Pons (tissue), 1 donor: ENCODE results near the gene PEX11A.

Experiments used
- DNase-seq: peaks from one replicate; pipeline ENCODE4 v3.0.0-alpha.2; 2016; ENCODE audit warnings: low spot score

The PEX11A gene

DNA sequence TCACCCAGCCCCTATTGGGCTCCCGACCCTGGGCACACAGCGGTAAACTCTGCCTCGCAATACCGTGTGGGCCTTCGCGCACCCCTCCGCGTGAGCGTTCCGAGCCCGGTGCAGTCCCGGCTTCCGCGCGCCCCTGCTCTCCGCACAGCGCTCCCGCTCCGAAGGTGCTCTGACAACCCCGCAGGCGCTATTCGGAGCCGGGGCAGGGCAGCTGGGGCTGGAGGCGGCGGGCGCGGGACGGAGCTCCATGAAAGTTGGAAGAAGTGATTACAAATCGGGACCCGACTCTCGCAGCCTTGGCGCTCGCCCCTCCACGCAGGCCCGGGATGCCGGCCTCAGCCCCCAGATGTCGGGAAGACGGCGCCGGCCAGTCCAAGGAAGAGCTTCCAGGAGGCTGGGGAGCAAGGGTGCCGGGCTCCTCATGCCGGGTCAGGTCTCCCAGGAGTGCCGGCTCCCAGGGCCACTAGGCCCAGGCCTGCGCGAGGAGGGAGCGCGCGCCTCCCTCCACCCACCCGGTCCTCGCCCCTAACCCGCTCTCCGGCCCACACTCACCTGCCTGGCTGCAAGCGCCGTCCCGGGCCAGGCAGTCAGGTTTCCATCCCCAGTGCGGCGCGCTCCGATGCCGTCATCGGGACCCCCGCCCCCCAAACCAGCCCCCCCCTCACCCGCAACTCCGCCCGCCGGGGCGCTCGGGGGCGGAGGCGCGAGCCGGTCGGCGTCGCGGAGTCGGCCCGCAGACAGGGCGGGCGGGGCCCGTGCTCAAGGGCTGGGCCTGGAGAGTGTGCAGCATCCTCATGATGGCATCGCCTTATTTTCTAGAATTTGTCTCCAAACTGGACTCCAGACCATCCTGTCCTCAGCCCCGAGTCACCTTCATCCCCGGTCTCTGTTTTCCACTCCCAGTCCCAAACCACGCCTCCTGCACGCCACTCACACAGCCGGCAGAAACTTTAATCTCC is 35.4 kb downstream of the PEX11A start, which contains the start of gene KIF7:
TSS of gene KIF7 (minus strand) at position 621 of the 959 bp plus-strand sequence. CDS start 2,537 bp downstream, outside the sequence.
- DNase-seq = no peak

DNA sequence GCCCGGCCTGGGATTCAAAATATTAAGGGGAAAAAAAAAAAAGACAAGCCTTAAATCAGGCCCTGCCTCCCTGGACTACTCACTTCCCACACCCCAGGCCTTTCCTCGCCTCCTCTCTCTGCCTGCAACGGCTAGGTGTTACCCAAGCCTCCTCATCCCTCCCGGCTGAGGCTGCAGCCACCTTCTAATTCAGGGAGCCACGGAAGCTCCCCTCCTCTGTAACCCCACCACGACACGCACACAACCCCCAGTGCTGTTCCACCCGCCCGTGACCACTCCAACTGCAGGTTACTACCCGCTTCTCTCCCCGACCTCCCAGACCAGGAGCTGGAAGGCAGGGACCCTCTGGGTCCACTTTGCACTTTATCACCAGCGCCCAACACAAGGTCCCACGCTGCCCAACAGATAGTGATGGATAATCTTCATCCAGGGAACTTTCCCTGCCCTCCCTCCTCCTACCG is 36.2 kb downstream of the PEX11A start:
- no peak for DNase-seq

DNA sequence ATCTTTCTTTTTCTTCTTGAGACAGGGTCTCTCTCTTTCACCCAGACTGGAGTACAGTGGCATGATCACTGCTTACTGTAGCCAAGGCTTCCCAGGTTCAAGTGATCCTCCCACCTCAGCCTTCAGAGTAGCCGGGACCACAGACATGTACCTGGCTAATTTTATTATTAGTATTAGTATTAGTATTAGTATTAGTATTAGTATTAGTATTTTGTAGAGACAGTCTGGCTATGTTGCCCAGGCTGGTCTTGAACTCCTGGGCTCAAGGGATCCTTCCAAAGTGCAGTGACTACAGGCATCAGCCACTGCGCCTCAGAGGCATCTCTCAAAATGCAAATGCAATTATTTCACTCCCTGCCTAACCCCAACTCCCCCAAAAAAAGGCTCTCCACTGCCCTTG is 37.0 kb downstream of the PEX11A start:
- DNase-seq = no peak

DNA sequence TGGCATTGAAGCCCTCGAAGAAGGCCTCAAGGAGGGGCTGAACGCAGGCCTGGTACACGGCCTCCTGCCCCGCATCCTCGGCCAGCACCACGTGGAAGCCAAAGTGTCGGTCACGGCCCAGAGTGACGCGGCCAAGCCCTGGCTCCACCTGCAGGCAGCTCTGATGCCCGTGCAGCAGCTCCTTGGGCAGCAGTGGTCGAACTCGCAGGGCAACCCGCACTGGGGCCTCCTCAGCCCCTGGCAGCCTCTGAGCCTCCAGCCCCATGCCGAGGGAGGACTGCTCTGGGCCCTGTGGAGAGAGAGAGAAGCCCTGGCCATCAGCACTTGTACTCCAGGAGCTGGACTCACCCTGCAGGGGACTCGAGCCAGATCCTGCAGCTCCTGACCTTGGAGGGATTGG is 37.9 kb downstream of the PEX11A start:
- no peak for DNase-seq

DNA sequence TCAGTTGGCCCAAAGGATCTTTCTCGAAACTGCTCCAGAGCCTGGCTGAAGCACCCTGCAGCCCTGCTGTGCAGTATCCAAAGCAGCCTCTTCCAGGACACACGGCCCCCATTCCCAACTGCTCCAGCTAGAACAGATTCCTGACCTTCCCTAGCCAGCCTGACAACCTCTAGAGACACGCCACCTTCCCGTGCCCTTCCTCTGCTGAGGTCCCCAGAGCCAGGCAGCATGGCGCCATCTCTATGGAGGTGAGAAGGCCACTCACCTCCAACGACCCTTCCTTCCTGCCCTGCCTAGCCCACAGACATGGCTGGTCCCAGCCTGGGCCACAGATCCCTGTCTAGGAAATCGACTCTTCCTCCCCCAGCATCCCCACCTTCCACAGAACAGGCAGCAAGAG is 38.4 kb downstream of the PEX11A start:
- no peak for DNase-seq

DNA sequence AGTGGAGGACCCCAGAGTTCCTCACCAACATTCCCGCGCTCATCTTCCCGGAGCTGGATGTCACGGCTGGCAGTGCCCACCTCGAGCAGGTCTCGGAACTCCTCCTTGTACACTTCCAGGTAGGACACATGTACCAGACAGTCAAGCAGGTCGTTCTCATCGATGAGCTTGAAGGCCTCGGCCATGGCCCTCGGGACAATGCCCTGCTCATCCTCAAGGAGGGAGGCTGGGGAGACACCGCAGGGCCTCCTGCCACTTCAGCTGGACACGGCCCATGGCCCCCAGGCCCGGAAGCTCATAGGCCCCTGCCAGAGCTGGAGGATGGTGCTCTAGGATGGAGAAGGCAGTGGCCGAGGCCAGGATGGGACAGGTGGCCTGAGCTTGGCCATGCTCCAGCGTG is 40.8 kb downstream of the PEX11A start:
- DNase-seq = no peak

DNA sequence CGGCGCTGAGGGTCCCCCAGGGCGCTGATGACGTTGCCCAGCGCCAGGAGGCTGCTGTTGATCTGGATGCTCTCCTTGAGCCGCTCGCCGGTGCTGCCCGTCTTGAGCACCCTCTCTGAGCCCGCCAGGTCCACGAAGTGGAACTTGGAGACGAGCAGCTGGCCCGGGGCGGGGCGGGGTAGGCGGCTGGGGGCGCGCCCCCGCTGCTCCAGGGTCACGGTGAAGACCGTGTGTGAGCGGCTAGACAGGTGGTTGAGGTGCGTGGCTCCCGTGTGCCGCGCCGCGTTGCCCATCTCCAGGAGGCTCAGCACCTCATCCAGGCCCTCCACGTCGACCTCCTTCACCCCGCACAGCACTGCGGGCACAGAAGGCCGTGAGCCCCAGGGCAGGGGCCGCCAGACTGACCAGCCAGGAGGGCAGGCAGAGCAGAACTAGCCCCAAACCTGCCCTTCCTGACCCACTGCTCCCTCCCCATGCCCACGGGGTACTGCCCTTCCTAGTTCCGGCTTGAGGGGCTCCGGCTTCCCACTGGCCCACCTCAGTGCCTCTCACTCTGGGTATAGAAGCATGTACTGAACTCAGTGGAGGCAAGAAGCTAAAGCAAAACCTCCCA is 41.4 kb downstream of the PEX11A start:
- DNase-seq = no peak

DNA sequence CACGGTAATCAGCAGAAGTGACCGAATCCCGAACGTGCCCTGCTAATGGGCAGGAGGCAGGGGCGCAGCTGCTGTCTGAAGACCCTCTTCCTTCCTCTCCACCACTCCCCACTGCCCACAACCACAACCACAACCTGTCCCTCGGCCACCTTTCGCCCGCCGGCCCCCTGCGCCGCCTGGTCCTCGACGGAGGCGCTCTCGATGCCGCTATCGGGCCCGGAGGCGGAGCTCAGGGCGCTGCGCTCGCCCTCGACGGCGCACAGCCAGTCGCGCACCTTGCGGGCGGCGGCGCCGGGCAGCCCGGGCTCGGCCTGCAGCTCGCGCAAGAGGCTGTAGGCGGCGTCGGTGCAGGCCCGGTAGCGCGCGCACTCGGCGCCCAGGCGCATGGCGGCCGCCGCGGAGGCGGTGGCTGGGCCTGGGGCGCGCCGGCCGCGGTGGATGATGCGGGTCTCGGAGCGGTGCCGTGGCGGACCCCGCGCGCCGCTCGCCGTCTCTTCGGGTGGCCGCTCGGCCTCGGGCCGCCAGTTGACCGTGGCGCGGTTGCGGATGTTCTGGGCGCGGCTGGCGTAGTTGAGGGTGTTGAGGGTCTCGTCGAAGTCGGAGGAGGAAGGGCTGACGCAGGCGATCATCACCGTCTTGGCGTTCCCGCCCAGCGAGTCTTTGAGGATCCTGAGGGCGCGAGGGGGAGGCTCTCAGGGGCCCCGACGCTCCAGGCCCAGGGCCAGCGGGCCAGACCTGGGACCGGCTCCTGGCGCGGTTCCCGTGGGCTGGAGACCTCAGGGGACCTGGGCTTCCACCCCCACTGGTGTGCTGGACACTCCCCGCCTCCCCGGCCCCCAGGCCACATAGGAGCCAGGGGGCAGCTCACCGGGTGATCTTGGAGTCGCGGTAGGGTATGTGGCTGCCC is 42.2 kb downstream of the PEX11A start:
- DNase-seq = no peak

DNA sequence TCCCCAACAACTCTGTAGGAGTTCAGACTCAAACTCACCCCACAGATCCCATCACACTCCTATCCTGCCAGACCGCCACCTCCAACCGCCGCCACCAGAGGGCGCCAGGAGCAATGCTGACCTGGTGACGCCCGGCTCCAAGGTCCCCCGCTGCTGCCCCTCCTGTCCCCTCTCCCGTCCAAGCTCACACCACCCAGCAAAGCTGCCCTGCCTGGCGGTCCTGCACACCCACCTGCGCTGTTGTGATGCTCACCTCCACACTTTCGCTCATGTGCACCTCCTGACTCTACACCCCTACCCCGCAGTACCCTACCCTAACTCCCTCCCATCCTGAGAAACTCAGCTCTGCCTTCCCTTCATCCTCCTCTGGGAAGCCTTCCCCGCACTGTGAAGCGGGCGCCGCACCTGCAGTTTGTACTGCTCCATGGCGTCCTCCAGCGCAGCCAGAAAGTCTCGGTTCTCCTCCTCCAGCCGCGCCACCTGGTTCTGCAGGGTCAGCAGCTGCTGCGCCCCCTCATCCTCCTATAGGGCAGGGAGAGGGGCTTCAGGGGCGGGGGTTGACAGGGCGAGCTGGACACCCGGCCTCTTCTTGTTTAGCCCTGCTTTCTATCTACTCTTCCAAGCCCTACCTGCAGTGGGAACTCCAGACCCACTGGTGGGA is 43.2 kb downstream of the PEX11A start:
- DNase-seq = peak; percentile 14

DNA sequence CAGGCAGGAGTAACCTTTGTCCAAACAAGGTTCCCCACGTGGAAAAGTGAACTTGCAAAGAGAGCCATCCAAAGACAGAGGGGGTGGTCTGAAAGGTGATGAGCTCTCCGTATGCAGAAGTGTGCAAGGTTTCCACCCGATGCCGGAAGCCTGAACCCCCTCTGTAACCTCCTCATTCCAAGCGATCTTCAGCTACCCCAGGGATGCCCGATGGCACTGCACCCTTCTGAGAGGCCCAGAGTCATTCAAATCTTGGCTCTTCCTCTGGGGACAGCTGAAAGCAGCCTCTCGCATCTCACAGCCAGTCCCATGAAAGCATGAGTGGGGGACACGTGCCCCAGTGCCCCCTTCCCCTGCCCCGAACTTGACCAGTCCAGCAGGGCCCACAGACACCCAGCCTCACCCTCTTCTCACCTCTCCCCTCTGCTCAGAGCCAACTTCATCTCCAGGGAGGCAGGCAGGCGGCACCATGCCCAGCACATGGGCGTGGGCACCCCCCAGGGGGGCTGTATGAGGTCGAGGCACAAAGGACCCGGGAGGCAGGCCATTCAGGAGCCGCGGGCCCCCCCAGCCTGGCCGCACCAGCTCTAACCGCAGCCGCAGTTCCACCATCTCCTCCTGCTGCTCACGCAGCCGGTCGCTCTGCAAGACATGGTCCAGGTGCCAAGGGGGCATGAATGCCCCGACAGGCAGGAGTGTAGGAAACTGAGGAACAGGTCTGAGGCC is 44.0 kb downstream of the PEX11A start:
- DNase-seq = no peak

DNA sequence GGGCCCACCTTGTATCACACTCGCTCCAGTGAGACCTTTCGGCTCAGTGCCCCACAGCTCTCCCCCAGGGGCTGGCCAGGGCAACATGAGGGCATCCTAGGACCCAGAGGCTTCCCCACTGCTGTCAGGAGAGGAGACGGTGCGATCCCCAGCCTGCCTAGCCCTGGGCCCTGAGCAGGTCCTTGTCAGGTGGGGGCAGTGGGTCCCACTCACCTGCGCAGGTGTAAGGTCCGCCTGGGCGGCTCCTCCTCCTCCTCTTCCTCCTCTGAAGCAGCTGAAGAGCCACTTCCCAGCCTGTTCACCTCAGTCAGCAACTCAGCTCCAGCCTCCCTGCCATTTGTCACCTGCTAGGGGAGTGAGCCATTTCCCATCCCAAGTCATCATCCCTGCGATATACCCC is 44.9 kb downstream of the PEX11A start:
- DNase-seq = no peak

DNA sequence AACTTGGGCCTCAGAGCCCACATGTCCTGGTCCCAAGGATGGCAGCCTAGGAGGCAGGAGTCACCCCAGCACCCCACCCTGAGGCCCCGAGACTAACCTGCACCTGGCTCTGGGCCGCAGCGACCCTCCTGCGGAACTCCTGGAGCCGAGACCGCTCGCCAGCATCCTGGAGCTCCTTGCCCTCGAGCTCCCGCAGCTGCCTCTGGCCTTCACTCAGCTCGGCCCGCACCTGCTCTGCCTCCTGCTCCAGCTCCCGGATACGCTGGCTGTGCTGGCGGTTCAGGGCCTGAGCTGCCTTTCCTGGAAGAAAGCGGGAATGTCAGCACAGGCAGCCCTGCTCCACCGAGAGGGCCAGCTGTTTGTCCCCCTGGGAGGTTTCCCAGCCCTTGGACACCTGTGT is 48.4 kb downstream of the PEX11A start:
- DNase-seq = no peak

DNA sequence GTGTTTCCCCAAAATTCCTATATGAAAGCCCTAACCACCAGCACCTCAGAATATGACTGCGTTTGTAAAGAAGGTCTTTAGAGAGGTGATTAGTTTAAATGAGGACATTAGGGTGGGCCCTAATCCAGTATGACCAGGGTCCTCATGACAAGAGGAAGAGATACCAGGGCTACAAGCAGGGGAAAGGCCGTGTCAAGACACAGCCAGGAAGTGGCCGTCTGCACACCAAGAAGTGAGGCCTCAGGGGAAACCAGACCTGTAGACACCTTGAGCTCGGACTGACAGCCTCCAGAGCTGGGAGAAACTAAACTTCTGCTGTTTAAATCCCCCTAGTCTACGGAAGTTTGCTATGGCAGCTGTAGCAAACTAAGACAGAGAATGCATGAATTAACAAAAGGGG is 49.5 kb downstream of the PEX11A start:
- DNase-seq = no peak

DNA sequence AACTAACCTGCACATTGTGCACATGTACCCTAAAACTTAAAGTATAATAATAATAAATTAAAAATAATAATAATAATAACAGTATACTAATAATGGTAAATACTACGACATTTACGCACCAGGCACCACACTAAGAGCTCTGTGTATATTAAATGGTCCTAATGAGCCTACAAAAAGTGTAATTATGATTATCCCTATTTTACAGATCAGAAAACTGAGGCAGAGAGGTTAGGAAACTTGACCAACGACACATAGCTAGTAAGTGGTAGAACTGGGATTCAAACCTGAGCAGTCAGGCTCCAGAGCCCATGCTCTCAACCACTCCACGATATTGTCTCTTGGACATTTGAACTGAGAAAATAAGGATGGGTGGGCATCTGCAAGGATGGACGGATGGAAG is 50.3 kb downstream of the PEX11A start:
- DNase-seq = no peak

DNA sequence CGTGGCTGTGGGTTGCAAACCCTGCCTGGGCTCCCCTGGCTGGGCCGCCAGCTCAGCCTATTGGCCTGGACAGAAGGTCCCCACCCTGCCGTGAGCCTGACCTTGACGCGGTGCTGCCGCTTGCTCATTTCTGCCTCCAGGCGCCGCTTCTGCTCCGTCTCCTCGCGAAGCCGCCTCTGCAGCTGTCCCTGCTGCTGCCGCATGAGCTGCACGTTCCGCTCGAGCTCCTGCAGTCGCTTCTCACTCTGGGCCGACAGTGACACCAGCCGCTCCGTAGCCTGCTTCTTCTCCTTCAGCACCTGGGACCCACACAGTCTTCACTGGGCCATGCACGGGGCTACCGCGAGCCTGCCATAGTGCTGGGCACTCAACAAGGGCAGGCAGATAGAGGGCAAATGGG is 57.0 kb downstream of the PEX11A start:
- no peak for DNase-seq

DNA sequence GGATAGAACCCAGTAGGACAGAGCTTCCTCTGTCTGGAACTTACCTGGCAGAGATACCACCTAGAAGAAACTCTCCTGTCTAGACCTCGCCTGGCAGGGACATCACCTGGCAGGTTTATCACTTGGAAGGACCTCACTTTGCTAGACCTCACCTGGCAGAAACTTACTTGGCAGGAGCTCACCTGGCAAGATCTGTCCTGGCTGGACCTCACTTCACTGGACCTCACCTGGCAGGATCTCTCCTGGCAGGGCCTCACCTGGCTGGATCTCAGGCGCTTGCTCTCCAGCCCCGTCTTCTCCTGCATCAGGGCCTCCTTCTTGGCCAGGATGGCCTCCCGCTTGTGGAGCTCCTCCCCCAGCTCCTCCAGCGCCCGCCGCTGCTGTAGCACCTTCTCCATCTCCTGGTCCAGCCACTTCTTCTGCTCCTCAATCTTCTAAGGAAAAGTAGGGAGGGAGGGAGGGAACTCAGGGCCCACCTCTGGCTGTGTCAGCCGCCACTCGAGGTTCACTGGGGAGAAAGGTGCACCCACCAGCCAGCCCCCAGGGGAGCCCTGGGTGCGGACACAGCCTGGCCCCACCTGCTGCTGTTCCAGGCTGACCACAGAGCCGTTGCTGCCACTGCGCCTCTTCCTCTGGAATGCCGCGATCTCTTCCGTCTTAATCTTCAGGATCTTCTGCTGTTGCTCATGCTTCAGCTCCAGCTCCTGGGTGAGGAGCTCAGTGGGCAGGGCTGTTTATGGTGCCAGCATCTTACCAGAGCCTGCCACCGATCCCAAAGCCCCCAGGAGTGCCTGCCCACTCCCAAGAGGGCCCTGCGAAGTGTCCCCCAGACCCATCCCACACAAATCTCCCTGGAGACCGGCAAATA is 57.8 kb downstream of the PEX11A start:
- no peak for DNase-seq

DNA sequence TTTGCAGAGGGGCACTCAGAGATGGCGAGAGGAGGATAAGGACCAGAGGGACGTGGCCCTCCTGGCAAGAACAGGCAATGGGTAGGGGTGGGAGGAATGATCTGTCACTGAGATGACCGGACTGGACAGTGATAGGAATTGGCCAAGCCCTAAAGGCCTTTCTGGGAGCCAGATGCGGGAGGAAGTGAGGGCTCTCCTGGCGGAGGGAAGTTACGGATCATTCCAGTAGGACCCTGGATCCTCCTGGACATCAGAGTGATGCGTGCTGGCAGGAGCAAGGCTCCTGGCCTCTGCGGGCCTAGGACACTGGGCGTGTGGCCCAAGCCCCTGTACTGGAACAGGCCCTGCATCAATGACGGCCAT is 58.7 kb downstream of the PEX11A start:
- DNase-seq = no peak
